Osteoblast (primary cell): ENCODE results near the gene DNAJA3. TPM values are rescaled to one million over a fixed set of nuclear protein-coding genes. Genes with fewer than 3 reads are reported as not detected.

Experiments
- DNase-seq: peaks from one replicate; pipeline ENCODE4 v3.0.0; 2011; ENCODE audit warnings: low spot score, mixed read lengths; ENCODE audit not compliant: insufficient read length; ENCODE audit errors: missing footprints
- H2AFZ ChIP-seq: 2 replicates; pipeline ENCODE4 v1.6.0; 2011; ENCODE audit warnings: mild to moderate bottlenecking, low read length
- H3K27ac ChIP-seq: 2 replicates; pipeline ENCODE4 v1.5.1; 2011; ENCODE audit warnings: mild to moderate bottlenecking, low read depth, low read length, moderate library complexity
- H3K27me3 ChIP-seq: 2 replicates; pipeline ENCODE4 v1.6.0; 2012; ENCODE audit warnings: mild to moderate bottlenecking, control low read depth, inconsistent platforms, low read length, moderate library complexity; ENCODE audit not compliant: insufficient read depth
- H3K36me3 ChIP-seq: 2 replicates; pipeline ENCODE4 v1.5.1; 2011; ENCODE audit warnings: mild to moderate bottlenecking, low read length, control low read depth, moderate library complexity; ENCODE audit not compliant: insufficient read depth
- H3K4me1 ChIP-seq: 2 replicates; pipeline ENCODE4 v1.5.1; 2011; ENCODE audit warnings: mild to moderate bottlenecking, low read length, control low read depth, moderate library complexity; ENCODE audit not compliant: insufficient read depth
- H3K4me2 ChIP-seq: 2 replicates; pipeline ENCODE4 v1.6.0; 2011; ENCODE audit warnings: mild to moderate bottlenecking, low read length; ENCODE audit not compliant: insufficient read depth
- H3K4me3 ChIP-seq: fragments of 200-600 bp; sonication (generic); 3 replicates; pipeline ENCODE4 v1.5.1; 2012; ENCODE audit warnings: mild to moderate bottlenecking, low read length, inconsistent platforms; ENCODE audit not compliant: insufficient read depth
- H3K79me2 ChIP-seq: 2 replicates; pipeline ENCODE4 v1.6.0; 2012; ENCODE audit warnings: mild to moderate bottlenecking, low read length, control low read depth, inconsistent platforms; ENCODE audit not compliant: insufficient read depth
- H3K9me3 ChIP-seq: 2 replicates; pipeline ENCODE4 v1.5.1; 2011; ENCODE audit warnings: low read depth, low read length, control low read depth
- H4K20me1 ChIP-seq: 2 replicates; pipeline ENCODE4 v1.6.0; 2012; ENCODE audit warnings: mild to moderate bottlenecking, low read length, control low read depth; ENCODE audit not compliant: insufficient read depth
- total RNA-seq: library from RNA; depleted of rRNA; stranded (reverse); fragments of >200 nt; gene quantifications from 2 replicates; pipeline ENCODE4 v1.2.3, GENCODE V29; 2012
- TF ChIP-seq, protein P1 (sequence below): IDR thresholded peaks from 2 replicates; pipeline ENCODE4 v1.5.1; 2011; ENCODE audit warnings: mild to moderate bottlenecking, low read depth, low read length, moderate library complexity; ENCODE audit errors: extremely low read depth

Gene DNAJA3
- total RNA-seq, 1 donor: 30.0 TPM

DNA sequence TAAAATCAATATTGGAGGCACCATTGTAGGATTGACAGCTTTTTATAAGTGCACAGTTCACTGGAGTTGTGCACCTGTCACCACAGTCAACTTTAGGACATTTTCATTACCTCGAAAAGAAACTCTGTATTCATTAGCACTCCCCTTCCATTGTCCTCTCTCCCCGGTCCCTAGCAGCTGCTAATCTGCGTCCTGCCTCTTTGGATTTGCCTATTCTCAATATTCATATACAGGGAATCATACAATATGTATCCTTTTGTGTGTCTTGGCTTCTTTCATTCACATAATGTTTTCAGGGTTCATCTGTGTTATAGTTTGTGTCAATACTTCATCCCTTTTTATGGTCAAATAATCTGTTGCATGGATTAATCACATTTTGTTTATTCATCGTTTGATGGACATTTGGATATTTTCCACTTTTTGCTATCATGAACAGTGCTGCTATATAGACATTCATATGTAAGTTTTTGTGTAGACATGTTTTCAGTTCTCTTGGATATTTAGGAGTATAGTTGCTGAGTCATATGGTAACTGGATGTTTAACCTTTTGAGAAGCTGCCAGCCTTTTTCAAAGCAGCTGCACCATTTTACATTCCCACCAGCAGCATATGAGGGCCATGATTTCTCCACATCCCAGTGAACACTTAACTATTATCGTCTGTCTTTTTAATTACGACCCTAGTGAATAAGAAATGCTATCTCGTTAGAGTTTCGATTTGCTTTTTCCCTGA is 9.8 kb downstream of the DNAJA3 start:
- Histone ChIP-seq H3K9me3 (no peaks in the 10 kb centered on the region), H3K36me3 (peaks cover 74% of the 10 kb centered on the region)
- DNase-seq: no peak

GRCh38 chr16:4437366-4437765 is 11.7 kb downstream of the DNAJA3 start:
- peaks cover 25% of the 10 kb centered on the region for H3K79me2 ChIP-seq
- peaks cover 3% of the 10 kb centered on the region for H3K4me1 ChIP-seq
- H3K4me2 ChIP-seq: no peak overlapping the region
- H3K36me3 ChIP-seq: peaks cover 87% of the 10 kb centered on the region
- H3K27me3 ChIP-seq: no peaks in the 10 kb centered on the region
- no peak overlapping the region for H3K4me3 ChIP-seq
- DNase-seq: peak; percentile 13
- H3K27ac ChIP-seq: no peak overlapping the region
- no peak overlapping the region for H2AFZ ChIP-seq
- H3K9me3 ChIP-seq: no peaks in the 10 kb centered on the region
- peaks cover 4% of the 10 kb centered on the region for H4K20me1 ChIP-seq
- TF ChIP-seq, protein P1, sequence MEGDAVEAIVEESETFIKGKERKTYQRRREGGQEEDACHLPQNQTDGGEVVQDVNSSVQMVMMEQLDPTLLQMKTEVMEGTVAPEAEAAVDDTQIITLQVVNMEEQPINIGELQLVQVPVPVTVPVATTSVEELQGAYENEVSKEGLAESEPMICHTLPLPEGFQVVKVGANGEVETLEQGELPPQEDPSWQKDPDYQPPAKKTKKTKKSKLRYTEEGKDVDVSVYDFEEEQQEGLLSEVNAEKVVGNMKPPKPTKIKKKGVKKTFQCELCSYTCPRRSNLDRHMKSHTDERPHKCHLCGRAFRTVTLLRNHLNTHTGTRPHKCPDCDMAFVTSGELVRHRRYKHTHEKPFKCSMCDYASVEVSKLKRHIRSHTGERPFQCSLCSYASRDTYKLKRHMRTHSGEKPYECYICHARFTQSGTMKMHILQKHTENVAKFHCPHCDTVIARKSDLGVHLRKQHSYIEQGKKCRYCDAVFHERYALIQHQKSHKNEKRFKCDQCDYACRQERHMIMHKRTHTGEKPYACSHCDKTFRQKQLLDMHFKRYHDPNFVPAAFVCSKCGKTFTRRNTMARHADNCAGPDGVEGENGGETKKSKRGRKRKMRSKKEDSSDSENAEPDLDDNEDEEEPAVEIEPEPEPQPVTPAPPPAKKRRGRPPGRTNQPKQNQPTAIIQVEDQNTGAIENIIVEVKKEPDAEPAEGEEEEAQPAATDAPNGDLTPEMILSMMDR: no peak

More for the DNA sequence above, 9.8 kb downstream of the DNAJA3 start:
- Histone ChIP-seq H4K20me1 (peaks cover 7% of the 10 kb centered on the region), H2AFZ (no peak overlapping the region), H3K4me2 (no peak overlapping the region), H3K4me3 (no peak overlapping the region), H3K79me2 (peaks cover 30% of the 10 kb centered on the region), H3K27me3 (no peaks in the 10 kb centered on the region), H3K27ac (no peak overlapping the region), H3K4me1 (peaks cover 3% of the 10 kb centered on the region)
- TF ChIP-seq, protein P1: no peak

GRCh38 chr16:4442371-4442770 is 16.7 kb downstream of the DNAJA3 start:
- TF ChIP-seq, protein P1: no peak
- no peaks in the 10 kb centered on the region for H3K9me3 ChIP-seq
- H3K27me3 ChIP-seq: no peaks in the 10 kb centered on the region
- H2AFZ ChIP-seq: no peak overlapping the region
- DNase-seq: no peak
- peaks cover 88% of the 10 kb centered on the region for H3K36me3 ChIP-seq
- no peaks in the 10 kb centered on the region for H3K79me2 ChIP-seq
- H4K20me1 ChIP-seq: peaks cover 2% of the 10 kb centered on the region
- no peak overlapping the region for H3K4me3 ChIP-seq
- H3K4me2 ChIP-seq: no peak overlapping the region
- H3K4me1 ChIP-seq: no peaks in the 10 kb centered on the region
- no peak overlapping the region for H3K27ac ChIP-seq

GRCh38 chr16:4443271-4443670 is 17.6 kb downstream of the DNAJA3 start:
- H3K4me2 ChIP-seq: no peak overlapping the region
- no peaks in the 10 kb centered on the region for H3K79me2 ChIP-seq
- H3K27ac ChIP-seq: no peak overlapping the region
- H3K9me3 ChIP-seq: no peaks in the 10 kb centered on the region
- no peaks in the 10 kb centered on the region for H3K27me3 ChIP-seq
- H2AFZ ChIP-seq: no peak overlapping the region
- no peak overlapping the region for H3K4me3 ChIP-seq
- H3K4me1 ChIP-seq: no peaks in the 10 kb centered on the region
- peaks cover 2% of the 10 kb centered on the region for H4K20me1 ChIP-seq
- peaks cover 83% of the 10 kb centered on the region for H3K36me3 ChIP-seq
- no peak for DNase-seq
- TF ChIP-seq, protein P1: no peak
